Endothelial cell of umbilical vein (primary cell): ENCODE measurements around the gene CD200R1. TPM values are rescaled to one million over a fixed set of nuclear protein-coding genes. Genes with fewer than 3 reads are reported as not detected.

Experiments
- BruUV-seq: library from RNA; stranded (reverse); fragments of 400-500 nt; replicated peaks from 2 replicates; lab custom pipeline; 2021; lab: Mats Ljungman, UMichigan
- CTCF ChIA-PET: fragments of 300-600, 350-600 bp; sonication (Branson Sonifier 250); formaldehyde crosslinking; loops from one replicate; lab custom pipeline; 2021; ENCODE audit warnings: antibody characterized with exemption, inconsistent platforms; lab: Charles Lee
- POLR2A ChIA-PET: fragments of 300-600, 350-600 bp; sonication (Branson Sonifier 250); formaldehyde crosslinking; loops from one replicate; lab custom pipeline; 2021; ENCODE audit warnings: antibody characterized with exemption, inconsistent platforms; lab: Charles Lee
- DNase-seq: peaks from one replicate; pipeline ENCODE4 v3.0.0-alpha.2; 2011; ENCODE audit warnings: low read depth, low spot score
- FAIRE-seq: peaks from 2 replicates; lab custom pipeline; 2011; peaks lifted over from hg19 to GRCh38; lab: Jason Lieb, UNC
- H2AFZ ChIP-seq: 2 replicates; pipeline ENCODE4 v1.6.0; 2012; ENCODE audit warnings: low read depth, low read length, control low read depth, inconsistent platforms
- H3K27ac ChIP-seq: 2 replicates; pipeline ENCODE4 v1.5.1; 2011; ENCODE audit warnings: low read depth, mild to moderate bottlenecking, control low read depth, low read length, moderate library complexity; ENCODE audit not compliant: insufficient read depth
- H3K27me3 ChIP-seq, 2 experiments: 2 replicates each; pipeline versions ENCODE4 v1.6.0 to v1.6.1; 2011; ENCODE audit warnings: low read length in 2 of 2, mixed read lengths in 1 of 2; ENCODE audit not compliant: control insufficient read depth in 2 of 2, insufficient read depth in 2 of 2
- H3K36me3 ChIP-seq, 2 experiments: 2 replicates in 1 of 2; 3 replicates in 1 of 2; pipeline ENCODE4 v1.5.1; 2011; ENCODE audit warnings: low read length in 2 of 2, mild to moderate bottlenecking in 1 of 2, moderate library complexity in 1 of 2; ENCODE audit not compliant: control insufficient read depth in 2 of 2, insufficient read depth in 2 of 2; ENCODE audit errors: extremely low read depth in 1 of 2
- H3K4me1 ChIP-seq: 3 replicates; pipeline ENCODE4 v1.5.1; 2011; ENCODE audit warnings: mild to moderate bottlenecking, low read length; ENCODE audit not compliant: control insufficient read depth, insufficient read depth; ENCODE audit errors: extremely low read depth
- H3K4me2 ChIP-seq: 2 replicates; pipeline ENCODE4 v1.6.1; 2011; ENCODE audit warnings: low read length, control low read depth, mixed read lengths; ENCODE audit not compliant: insufficient read depth
- H3K4me3 ChIP-seq, 3 experiments: fragments of 200-600 bp in 1 of 3; sonication (generic), shearing (Covaris generic) in 1 of 3; replicated peaks in 1 of 3; 2 replicates each; pipeline ENCODE4 v1.5.1; 2011 to 2016; ENCODE audit warnings: control low read depth in 3 of 3, low read length in 3 of 3, mild to moderate bottlenecking in 2 of 3, inconsistent platforms in 1 of 3, low read depth in 1 of 3, moderate library complexity in 1 of 3; ENCODE audit not compliant: insufficient read depth in 1 of 3
- H3K79me2 ChIP-seq: 2 replicates; pipeline ENCODE4 v1.6.0; 2012; ENCODE audit warnings: low read length, inconsistent platforms; ENCODE audit not compliant: control insufficient read depth, insufficient read depth
- H3K9ac ChIP-seq: replicated peaks from 2 replicates; pipeline ENCODE3; 2011; ENCODE audit warnings: low read length, control low read depth; ENCODE audit not compliant: insufficient read depth; ENCODE audit errors: extremely low read depth
- H3K9me1 ChIP-seq: replicated peaks from 3 replicates; pipeline ENCODE4 v1.6.0; 2011; ENCODE audit warnings: mild to moderate bottlenecking, low read length; ENCODE audit not compliant: control insufficient read depth, insufficient read depth; ENCODE audit errors: extremely low read depth
- H3K9me3 ChIP-seq: replicated peaks from 2 replicates; pipeline ENCODE4 v1.5.1; 2012; ENCODE audit warnings: low read length, inconsistent platforms; ENCODE audit not compliant: control insufficient read depth, insufficient read depth
- H4K20me1 ChIP-seq: replicated peaks from 2 replicates; pipeline ENCODE3; 2011; ENCODE audit warnings: mild to moderate bottlenecking, low read length; ENCODE audit not compliant: control insufficient read depth, insufficient read depth; ENCODE audit errors: extremely low read depth
- CTCF ChIP-seq, 2 donors: IDR thresholded peaks; 1 replicate in 1 of 2; 2 replicates in 1 of 2; pipeline ENCODE4 v1.5.1; 2011; ENCODE audit warnings: low read length in 2 of 2, mild to moderate bottlenecking in 2 of 2, moderate library complexity in 2 of 2, control low read depth in 1 of 2, inconsistent platforms in 1 of 2, low read depth in 1 of 2; ENCODE audit not compliant: insufficient read depth in 1 of 2; ENCODE audit errors: extremely low read depth in 1 of 2
- EZH2 ChIP-seq: IDR thresholded peaks from 2 replicates; pipeline ENCODE4 v1.6.1; 2012; ENCODE audit warnings: borderline replicate concordance, low read depth, mild to moderate bottlenecking, moderate library complexity, low read length, inconsistent platforms; ENCODE audit not compliant: severe bottlenecking
- FOS ChIP-seq: IDR thresholded peaks from 2 replicates; pipeline ENCODE4 v1.6.1; 2011; ENCODE audit warnings: mild to moderate bottlenecking, low read length, moderate library complexity, borderline replicate concordance; ENCODE audit not compliant: insufficient read depth
- GATA2 ChIP-seq: IDR thresholded peaks from 2 replicates; pipeline ENCODE4 v1.7.0; 2011; ENCODE audit warnings: low read depth, mild to moderate bottlenecking, moderate library complexity, mixed read lengths, low read length; ENCODE audit not compliant: insufficient read length, insufficient read depth
- JUN ChIP-seq: IDR thresholded peaks from 2 replicates; pipeline ENCODE4 v1.6.1; 2011; ENCODE audit warnings: borderline replicate concordance, low read depth; ENCODE audit not compliant: insufficient read length, insufficient read depth
- MYC ChIP-seq: IDR thresholded peaks from one replicate; pipeline ENCODE4 v1.6.1; 2011; ENCODE audit warnings: mild to moderate bottlenecking, low read depth, low read length
- POLR2A ChIP-seq: IDR thresholded peaks from 2 replicates; pipeline ENCODE4 v1.6.1; 2012; ENCODE audit warnings: low read depth, mild to moderate bottlenecking, control low read depth, low read length
- POLR2AphosphoS5 ChIP-seq: IDR thresholded peaks from 2 replicates; pipeline ENCODE4 v1.6.1; 2012; ENCODE audit warnings: low read depth, mild to moderate bottlenecking, control low read depth, low read length, moderate library complexity; ENCODE audit not compliant: insufficient read depth
- dilution Hi-C: fragments of 300-500 bp; cut with MboI; formaldehyde crosslinking; loops from one replicate; pipeline ENCODE4 v1.15.0; 2019; ENCODE audit warnings: low sequenced_read_pairs; ENCODE audit not compliant: extremely low pct_ligation_motif_present
- intact Hi-C: fragments of 100-400 bp; cut with micrococcal nuclease; formaldehyde crosslinking; loops from one replicate; pipeline ENCODE4 v1.10.0; 2022
- polyA plus RNA-seq, 4 experiments: library from polyadenylated mRNA; depleted of rRNA in 3 of 4; stranded (reverse) in 3 of 4; unstranded in 1 of 4; fragments of >200 nt; gene quantifications; 2 replicates each; pipeline versions ENCODE4 v1.2.1 to v1.2.3, GENCODE V29; 2011 to 2012; ENCODE audit warnings: missing spikeins in 1 of 4
- total RNA-seq: library from RNA; stranded (reverse); gene quantifications from 2 replicates; pipeline ENCODE4 v1.2.3, GENCODE V29; 2021
- TF ChIP-seq, protein P1 (sequence below): IDR thresholded peaks from 2 replicates; pipeline ENCODE4 v1.6.1; 2011; ENCODE audit not compliant: insufficient read depth, insufficient read length

The CD200R1 gene
- total and polyA plus RNA-seq, 2 donors (not counting 3 experiments of a cell fraction or from before 2014, with no cell fraction given): not detected

GRCh38 chr3:112897791-112898190 lies 77.1 kb downstream of the CD200R1 start:
- POLR2A ChIA-PET: interaction anchor here (0.6 kb wide), 2 partner anchors 14 to 236 kb away, joined by 3 to 4 read pairs; no protein-coding TSS in a partner anchor
- no TSS peak for BruUV-seq
- Histone ChIP-seq H3K27ac (no peak overlapping the region), H3K9me1 (no peaks in the 10 kb centered on the region), H3K27me3 (no peaks in the 10 kb centered on the region), H3K36me3 (no peaks in the 10 kb centered on the region), H4K20me1 (no peaks in the 10 kb centered on the region), H3K4me3 (no peak overlapping the region), H3K79me2 (no peaks in the 10 kb centered on the region), H3K9me3 (no peaks in the 10 kb centered on the region), H3K4me2 (no peak overlapping the region), H3K4me1 (no peaks in the 10 kb centered on the region), H2AFZ (no peak overlapping the region), H3K9ac (no peak overlapping the region)
- no peak for DNase-seq
- CTCF ChIA-PET: no interaction called here
- no peak for TF ChIP-seq CTCF (IDR thresholded peaks at IDR 0.05; ENCODE audit: extremely low read depth in 1 of 2, insufficient read depth in 1 of 2, low read depth in 1 of 2, low read length in 2 of 2)
- no peak for TF ChIP-seq POLR2AphosphoS5
- no peak for TF ChIP-seq GATA2
- TF ChIP-seq POLR2A: no peak
- no peak for TF ChIP-seq MYC
- TF ChIP-seq FOS: no peak
- TF ChIP-seq EZH2: no peak
- TF ChIP-seq, protein P1, sequence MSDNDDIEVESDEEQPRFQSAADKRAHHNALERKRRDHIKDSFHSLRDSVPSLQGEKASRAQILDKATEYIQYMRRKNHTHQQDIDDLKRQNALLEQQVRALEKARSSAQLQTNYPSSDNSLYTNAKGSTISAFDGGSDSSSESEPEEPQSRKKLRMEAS: no peak
- TF ChIP-seq JUN: no peak
- no peak for FAIRE-seq
- intact Hi-C loops (no loop called here), dilution Hi-C loops (no loop called here)
